Measurements from ENCODE around the gene PABPN1.
A peak's percentile ranks its signal among the peaks of the same experiment; 100 is the strongest.
"Not testable (repeated sequence)": the region's sequence is repeated elsewhere in the genome, so short reads cannot be mapped to it uniquely, and the experiment has no call there.

PABPN1 gene, protein sequence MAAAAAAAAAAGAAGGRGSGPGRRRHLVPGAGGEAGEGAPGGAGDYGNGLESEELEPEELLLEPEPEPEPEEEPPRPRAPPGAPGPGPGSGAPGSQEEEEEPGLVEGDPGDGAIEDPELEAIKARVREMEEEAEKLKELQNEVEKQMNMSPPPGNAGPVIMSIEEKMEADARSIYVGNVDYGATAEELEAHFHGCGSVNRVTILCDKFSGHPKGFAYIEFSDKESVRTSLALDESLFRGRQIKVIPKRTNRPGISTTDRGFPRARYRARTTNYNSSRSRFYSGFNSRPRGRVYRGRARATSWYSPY

DNA sequence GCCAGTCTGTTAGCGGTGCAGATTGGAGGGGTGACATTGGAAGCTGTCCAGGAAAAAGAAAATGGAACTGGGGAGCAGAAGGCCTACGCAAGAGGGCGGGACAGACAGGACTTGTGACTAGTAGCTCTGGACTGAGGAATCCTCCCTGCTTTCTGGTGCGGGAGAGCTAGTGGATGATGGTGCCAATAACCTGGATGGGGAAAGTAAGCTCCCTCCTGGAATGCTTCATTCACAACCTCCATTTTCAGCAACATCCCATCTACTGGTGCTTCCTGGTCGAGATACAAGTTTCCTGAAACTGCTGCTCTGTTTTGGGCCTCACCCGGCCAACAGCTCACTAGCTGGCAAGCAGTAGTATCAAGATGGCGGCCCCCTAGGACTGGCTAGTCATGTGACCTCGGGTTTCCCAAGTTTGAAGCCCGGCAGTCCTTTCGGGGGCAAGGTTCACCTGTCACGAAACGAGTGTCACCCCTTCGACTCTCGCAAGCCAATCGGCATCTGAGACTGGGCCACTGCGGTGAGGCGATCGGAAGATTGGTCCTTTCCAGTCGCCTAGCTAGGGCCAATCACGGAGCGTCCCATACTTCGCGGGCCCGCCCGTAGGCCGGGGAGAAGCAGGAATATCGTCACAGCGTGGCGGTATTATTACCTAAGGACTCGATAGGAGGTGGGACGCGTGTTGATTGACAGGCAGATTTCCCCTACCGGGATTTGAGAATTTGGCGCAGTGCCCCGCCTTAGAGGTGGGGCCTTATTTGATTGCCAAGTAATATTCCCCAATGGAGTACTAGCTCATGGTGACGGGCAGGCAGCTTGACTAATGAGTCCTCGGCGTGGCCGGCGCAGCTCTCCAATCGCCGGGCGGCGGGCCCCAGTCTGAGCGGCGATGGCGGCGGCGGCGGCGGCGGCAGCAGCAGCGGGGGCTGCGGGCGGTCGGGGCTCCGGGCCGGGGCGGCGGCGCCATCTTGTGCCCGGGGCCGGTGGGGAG is at the start of gene PABPN1:
TSS of gene PABPN1 (plus strand) at position 874 of the 988 bp plus-strand sequence. CDS start at position 887, 13 bp downstream.
- DNase-seq = peak; percentile 99

DNA sequence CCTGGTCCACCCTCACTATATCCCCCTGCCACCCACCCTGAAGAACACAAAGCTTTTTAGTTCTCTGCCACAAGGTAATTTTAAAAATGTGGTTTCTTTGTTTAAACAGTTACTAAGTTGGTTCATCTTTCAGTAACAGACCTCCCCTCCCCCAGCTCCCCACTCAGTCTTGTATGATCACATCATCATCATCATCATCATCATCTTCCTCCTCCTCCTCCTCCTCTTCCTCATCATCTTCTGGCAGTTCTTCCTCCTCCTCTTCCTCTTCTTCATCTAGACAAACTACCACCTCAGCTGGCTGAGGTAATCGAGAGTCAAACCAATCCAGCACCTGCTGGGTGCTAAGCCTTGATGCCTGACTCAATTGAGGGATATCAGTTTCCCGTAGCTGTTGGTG is 45.8 kb upstream of the PABPN1 start:
- DNase-seq = no peak

DNA sequence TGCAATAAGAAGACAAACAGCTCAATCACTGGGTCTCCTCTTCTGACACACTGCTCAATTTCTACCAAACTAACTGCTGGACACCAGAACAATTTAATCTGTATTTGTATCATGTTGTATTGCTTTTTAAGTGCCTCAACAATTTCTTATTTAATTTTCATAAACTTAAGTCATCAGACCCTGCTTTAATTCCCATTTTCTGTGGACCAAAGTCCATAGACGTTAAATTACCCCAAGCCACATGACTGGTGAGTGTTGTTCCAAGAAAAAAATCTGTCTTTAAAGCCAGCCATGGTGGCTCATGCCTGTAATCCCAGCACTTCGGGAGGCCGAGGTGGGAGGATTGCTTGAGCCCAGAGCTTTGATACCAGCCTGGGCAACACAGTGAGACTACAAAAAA is 44.1 kb upstream of the PABPN1 start:
- DNase-seq = no peak

DNA sequence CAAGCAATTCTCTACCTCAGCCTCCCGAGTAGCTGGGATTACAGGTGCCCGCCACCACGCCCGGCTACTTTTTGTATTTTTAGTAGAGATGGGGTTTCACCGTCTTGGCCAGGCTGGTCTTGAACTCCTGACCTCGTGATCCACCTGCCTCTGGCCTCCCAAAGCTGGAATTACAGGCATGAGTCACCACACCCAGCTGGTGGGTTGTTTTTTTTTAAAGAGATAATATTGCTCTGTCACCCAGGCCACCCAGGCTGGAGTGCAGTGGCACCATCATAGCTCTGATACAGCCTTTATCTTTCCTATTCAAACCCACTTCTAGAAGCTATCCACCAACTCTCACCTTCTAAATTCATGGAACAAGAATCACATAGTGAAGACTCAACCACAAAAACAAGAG is 43.3 kb upstream of the PABPN1 start:
- DNase-seq = not testable (repeated sequence)

DNA sequence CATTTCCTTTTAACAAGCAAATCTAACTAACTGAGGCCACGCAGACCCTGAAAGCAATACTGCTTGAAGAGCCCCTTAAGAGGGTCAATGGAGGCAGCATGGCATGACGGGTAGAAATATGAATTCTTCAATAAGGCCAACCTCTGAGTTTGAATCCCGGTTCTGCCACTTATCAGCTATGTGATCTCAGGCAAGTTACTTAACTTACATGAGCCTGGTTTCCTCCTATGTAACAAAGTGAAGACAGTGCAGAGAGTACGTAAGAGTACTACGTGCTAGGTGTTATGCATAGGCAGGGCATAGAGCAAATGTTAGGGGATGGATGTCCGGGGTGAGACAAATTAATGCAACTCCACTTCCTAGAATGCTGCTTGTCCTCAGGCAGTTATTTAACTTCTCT is 40.0 kb upstream of the PABPN1 start:
- no peak for DNase-seq

DNA sequence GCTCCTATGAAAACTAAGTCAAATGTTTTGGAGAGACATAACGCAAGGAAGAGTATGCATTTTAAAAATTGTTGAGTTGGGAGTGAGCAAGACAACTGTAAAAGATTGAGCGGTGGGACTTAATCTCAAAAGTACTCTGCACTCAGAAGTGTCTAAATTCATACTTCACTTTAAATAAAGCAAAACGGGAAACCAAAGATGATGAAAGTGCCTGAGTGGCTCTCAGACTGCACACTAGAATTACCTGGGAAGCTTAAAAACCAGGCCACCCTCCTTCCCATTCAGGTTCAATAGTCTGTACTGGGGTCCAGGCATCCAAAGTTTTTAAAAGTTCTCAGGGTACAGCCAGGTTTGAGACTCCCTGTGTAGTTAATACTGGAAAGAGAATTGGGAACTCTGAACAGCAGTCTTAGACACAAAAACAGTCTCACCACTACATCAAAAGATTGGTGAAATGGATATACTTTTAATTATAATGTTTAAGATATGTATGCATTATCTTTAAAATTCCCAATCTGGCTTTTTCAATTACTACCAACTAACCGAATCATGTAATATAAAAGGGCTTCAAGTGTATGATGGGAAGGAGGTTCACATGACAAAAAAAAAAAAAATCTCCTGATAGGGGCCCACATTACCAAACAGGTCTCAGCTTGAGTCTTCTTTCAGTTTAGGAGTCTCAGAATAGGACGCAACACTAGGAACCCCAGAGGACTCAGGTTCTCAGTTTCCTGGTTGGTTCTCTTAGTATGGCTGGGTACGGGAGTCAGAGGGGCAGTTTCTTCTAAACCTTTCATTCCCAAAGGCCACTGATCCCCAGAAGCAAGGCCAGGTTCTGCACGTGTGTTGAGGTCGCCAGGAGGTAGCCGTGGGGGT is 36.4 kb upstream of the PABPN1 start:
- no peak for DNase-seq

DNA sequence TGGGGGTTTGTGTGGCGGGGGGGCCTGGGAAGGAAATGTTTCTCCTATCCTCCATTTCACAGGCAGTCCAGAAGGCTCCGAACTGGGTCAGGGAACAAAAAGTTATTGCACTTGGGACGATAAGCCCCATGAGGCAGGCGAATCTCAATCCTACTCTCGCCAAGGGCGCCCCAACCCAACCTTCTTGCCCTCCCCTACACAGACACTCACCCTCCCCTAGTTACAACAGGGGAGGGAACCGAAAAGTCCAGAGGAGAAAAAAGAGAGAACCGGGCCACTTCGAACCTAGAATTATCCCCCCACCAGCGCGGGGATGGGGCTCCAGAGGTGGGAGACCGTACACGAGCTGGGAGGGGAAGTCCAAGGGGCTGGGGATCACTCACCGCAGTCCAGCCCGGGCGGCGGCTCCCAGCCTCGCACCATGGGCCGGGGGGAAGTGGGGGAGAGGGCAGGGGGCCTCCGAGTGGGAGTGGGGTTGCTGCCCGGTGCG is 35.7 kb upstream of the PABPN1 start:
- DNase-seq = peak; percentile 7

DNA sequence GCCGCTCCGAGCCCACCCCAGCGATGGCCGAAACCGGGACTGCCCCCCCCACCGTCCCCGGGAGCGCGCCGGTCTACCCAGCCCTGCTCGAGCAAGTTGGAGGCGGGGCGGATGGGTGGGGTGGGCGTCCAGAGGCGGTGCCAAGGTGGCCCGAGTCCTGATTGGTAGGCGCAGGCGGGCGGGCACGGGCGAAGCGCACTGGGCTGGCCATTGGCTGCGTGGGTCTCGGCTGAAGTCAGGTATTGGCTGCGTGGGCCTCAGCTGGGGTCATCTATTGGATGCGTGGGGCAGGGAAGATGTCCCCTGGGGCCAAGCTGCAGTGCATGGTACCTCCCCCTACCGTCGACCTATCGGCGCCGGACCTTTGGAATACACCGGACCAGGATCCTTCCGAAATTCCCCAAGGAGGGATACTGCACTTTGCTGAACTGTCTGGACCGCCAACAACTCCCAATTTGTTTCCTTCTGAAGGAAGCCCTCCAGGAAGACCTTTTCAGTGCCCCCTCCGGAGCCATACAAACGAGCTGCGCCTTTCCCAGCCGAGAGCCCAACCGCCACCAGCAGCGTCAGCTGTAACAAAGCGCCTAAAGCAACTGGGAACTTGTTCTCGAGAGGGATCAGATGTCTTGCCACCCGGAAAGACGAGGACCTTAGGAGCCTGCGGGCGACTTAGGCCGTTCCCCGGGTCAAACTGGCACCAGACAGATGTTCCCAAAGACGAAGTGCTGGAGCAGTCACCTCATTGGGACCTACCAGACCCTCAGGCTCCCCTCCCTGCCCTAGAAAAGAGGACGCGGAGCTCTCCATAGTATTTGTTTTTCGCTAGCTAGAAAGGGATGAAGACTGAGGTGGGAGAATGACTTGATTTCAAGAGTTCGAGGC is 35.0 kb upstream of the PABPN1 start, which contains the start of gene HOMEZ:
TSS of gene HOMEZ (minus strand) at position 113 of the 882 bp plus-strand sequence. CDS start 180 bp downstream, outside the sequence.
- DNase-seq = peak; percentile 96

DNA sequence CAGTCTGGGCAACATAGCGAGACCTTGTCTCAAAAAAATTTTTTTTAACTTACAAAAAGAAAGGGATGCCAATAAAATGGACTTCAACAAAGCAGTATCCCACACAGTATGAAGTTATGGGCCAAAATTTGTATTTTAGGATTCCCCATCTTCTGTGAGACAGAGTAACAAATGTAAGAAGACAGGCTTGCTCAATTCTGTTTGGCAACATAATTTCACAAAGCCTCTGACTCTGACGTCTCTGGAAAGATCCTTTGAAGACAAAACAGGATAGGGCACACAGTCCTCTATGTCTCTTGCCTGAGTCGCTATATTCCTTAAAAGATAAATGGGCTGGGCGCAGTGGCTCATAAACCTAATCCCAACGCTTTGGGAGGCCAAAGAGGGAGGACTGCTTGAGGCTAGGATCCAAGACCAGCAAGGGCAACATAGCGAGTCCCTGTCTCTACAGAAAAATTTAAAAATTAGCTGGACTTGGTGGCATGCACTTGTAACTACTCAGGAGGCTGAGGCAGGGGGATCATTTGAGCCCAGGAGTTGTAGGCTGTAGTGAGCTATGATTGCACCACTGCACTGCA is 34.3 kb upstream of the PABPN1 start:
- no peak for DNase-seq

DNA sequence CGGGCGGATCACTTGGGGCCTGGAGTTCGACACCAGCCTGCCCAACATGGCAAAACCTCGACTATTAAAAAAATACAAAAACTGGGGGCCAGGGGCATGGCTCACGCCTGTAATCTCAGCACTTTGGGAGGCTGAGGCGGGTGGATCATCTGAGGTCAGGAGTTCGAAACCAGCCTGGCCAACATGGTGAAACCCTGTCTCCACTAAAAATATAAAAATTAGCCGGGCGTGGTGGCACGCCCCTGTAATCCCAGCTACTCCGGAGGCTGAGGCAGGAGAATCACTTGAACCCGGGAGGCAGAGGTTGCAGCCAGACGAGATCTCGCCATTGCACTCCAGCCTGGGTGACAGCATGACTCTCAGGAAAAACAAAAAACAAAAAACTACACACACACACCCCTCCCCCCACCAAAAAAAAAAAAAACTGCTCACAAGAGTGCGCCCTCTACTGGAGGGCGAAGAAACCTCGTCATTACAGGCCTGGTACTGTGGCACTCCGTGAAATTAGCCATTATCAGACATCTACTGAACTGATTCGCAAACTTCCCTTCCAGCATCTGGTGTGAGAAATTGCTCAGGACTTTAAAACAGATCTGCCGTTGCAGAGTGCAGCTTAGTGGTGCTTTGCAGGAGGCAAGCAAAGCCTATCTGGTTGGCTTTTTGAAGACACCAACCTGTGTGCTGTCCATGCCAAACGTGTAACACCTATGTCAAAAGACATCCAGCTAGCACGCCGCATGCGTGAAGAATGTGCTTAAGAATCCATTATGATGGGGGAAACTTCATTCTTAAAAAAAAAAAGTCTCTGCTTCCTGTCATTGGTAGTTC is 26.3 kb upstream of the PABPN1 start:
- peak; percentile 28 for DNase-seq

DNA sequence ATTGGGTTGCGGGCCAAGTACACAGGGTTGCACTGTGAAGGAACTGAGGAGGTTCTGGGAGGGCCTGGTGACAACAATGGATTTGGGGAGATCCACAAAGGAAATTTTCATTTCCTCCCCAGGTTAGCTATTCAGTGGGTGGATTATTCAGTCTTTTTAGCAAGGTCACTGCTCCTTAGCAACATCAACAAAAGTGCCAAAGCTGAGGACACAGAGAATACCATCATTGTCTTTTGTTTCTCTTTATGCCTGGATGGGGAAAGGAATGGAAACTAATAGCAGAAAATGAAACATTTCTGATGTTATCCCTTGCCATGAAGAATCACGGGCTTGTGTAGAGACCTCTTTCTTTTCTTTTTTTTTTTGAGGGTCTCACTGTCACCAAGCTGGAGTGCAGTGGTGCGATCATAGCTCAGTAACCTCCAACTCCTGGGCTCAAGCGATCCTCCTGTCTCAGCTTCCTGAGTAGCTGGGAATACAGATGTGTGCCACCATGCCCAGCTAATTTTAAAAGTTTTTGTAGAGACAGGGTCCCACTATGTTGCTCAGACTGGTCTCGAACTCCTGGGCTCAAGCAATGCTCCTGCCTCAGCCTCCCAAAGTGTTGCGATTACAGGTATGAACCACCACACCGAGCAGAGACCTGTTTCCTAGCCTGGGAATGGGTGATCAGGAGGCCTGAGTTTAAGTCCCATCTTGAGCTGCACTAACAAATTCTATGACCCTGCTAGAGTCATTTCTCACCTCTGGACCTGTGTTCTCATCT is 25.1 kb upstream of the PABPN1 start:
- DNase-seq = no peak

DNA sequence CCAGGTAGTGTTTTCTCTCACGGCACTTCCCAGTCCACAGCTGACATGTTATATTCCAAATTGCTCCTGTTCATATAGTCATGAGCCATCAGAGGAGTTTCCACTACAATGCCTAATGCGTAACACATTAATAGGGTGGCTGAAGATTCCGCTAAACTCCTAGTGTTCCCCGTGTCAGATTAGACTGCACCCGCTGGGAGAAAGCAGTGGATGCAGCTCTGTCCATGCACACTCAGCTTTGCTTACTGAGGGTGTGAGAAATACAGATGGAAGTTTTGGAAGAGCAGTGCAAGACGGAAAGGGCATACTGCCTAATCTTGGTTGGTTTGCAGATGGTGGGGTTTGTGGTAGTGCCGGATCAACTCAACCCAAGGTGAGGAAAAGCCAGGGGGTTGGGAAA is 24.2 kb upstream of the PABPN1 start:
- no peak for DNase-seq

DNA sequence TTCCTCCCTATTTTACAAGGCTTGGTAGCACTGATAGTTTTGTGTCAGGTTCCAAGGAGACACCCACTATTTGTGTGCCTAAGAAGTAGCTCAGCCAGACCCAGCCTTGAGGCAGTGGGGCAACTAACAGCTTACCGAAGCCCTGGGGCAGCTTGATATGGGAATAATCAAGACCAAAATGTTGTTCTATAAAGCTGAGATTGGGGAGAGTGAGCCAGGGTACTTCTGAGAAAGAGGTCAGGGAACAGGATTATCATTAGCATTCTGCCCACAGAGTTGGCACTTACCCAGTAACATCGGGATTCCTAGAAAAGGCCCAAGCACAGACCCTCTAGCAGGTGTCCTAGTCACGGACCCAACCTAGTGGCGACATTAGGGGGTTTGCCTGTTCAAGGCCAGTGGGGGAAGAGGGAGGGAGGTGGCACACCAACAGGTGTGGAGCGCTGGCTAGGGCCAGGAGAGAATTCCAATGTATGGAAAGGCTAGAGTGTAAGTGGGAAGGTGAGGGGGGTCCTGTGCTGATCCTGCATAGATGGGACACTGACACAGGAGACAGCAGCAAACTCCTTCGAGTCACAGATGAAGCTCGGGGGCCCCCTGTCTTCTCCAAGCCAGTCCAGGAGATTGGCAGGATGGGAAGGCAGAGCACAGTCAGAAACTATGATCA is 23.5 kb upstream of the PABPN1 start:
- no peak for DNase-seq

DNA sequence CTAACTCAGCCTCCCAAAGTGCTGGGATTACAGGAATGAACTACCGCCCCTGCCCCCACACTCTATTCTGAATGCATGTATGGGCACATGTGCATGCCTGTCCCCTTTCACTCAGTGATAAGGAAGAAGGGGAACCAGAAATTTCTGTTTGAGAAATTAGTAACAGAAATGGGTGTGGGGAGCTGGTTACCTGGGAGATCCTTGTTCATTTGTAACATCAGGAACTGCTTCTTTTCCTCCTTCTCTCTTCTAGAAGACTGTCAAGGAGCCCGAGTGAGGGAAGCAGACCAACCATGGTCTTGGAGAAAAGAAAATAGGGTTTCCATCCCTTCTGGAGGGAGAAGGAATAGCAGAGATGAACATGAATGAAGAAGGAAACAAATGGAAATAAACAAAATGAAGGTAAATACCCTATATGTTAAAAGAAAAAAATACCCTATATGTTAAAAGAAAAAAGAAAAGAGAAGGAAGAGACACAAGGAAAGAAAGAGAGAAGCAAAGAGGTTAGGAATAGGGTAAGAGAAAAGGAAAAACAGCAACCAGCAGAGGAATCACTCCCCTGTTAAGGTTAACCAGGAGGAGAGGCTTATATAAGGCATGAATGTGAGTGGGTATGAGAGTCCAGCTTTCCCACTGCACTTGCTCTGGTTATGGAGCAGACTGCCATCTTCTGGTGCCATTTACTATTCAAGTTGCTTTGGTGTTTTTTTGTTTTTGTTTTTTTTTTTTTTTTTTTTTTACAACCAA is 21.9 kb upstream of the PABPN1 start:
- DNase-seq = no peak

DNA sequence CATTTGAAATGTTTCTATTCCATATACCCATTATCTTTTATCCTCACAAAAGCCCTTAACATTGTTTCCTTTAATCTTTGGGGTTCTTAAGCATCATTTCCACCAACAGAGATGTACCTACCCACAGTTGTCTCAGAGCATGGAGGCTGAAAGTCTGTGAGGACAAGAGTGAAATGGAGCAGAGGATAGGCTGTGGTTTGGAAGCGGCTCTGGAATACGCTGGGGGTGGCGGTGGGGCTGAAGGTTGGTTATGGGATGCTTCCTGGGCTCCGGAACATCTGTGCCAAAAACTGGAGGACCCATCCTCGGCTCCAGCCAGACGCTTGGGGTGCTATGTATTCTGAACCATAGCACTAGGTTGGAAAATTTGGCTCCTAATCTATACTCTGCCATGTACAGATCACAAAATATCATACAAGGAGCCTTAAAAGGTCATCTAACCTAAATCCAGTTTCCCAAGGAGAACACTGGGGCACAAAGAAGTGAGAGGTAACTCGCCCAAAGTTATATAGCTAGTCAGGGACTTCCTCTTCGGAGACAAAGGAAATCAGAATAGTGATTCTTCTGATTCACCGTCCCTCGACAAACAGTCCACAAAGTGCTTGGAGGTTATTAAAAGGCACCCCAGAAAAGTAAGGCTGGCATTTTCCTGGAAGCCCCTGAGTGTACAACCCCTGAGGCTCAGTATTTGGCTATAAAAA is 21.1 kb upstream of the PABPN1 start:
- DNase-seq = no peak

DNA sequence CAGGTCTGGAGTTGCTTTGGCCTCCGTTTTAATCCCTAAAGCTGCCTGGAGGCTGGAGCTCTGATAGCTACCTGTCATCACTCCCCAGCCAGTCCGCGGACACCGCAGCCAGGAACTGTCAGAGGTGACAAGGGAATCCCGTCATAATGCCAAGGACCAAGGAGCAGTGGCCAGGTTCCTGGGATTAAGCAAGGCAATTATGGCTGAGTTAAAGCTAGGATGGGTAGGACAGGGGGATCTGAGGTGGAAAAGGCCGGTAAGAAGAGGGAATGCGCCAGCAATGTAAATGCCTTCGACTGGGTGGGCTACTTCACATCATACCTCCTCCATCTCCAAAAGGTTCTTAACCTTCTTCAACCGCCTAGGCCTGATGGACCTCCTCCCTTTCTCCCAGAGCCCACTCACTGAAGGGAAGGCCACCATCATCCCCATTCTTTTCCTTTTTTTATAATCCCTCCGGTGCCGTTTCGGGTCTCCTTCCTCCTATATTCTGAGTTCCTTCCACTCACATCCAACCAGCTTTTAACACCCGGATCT is 20.5 kb upstream of the PABPN1 start:
- no peak for DNase-seq
